Neural cell (in vitro differentiated cells): ENCODE data around the gene PRKCQ. TPM values are rescaled to one million over a fixed set of nuclear protein-coding genes. Genes with fewer than 3 reads are reported as not detected.

Experiments
- H2AFZ ChIP-seq: fragments of 200-600, 300-800 bp; sonication (generic), shearing (Covaris generic); 2 replicates; pipeline ENCODE4 v1.6.0; 2014; ENCODE audit warnings: low read depth, mild to moderate bottlenecking, antibody characterized with exemption, low read length, moderate library complexity
- H3F3A ChIP-seq: fragments of 200-600 bp; shearing (Covaris generic); 2 replicates; pipeline ENCODE4 v1.6.1; 2016; ENCODE audit warnings: mild to moderate bottlenecking, moderate library complexity, mixed read lengths, antibody characterized with exemption, low read length; ENCODE audit not compliant: insufficient read depth, poor library complexity, severe bottlenecking
- H3K27ac ChIP-seq: fragments of 200-600, 300-800 bp; sonication (generic), shearing (Covaris generic); 2 replicates; pipeline ENCODE4 v1.5.1; 2014; ENCODE audit warnings: mild to moderate bottlenecking, low read length, moderate library complexity
- H3K27me3 ChIP-seq: fragments of 300-800, 200-600 bp; sonication (generic), shearing (Covaris generic); 2 replicates; pipeline ENCODE4 v1.6.0; 2014; ENCODE audit warnings: mild to moderate bottlenecking, low read depth, low read length, moderate library complexity; ENCODE audit not compliant: insufficient read depth
- H3K36me3 ChIP-seq: fragments of 300-800, 200-600 bp; sonication (generic), shearing (Covaris generic); 2 replicates; pipeline ENCODE4 v1.5.1; 2014; ENCODE audit warnings: mild to moderate bottlenecking, antibody characterized with exemption, low read length, moderate library complexity; ENCODE audit not compliant: insufficient read depth
- H3K4me2 ChIP-seq: fragments of 300-800, 200-600 bp; sonication (generic), shearing (Covaris generic); 2 replicates; pipeline ENCODE4 v1.6.0; 2014; ENCODE audit warnings: mild to moderate bottlenecking, low read length
- H3K4me3 ChIP-seq: fragments of 300-800, 200-600 bp; sonication (generic), shearing (Covaris generic); 2 replicates; pipeline ENCODE4 v1.5.1; 2014; ENCODE audit warnings: mild to moderate bottlenecking, low read length, moderate library complexity
- H3K79me2 ChIP-seq: fragments of 200-600 bp; shearing (Covaris generic); replicated peaks from 2 replicates; pipeline ENCODE4 v1.6.0; 2014; ENCODE audit warnings: mild to moderate bottlenecking, low read length, moderate library complexity; ENCODE audit not compliant: insufficient read depth
- H3K9ac ChIP-seq: fragments of 300-800, 200-600 bp; sonication (generic), shearing (Covaris generic); 2 replicates; pipeline ENCODE4 v1.6.1; 2016; ENCODE audit warnings: mild to moderate bottlenecking, low read length, mixed read lengths
- H3K9me2 ChIP-seq: fragments of 200-600 bp; shearing (Covaris generic); 2 replicates; pipeline ENCODE4 v1.6.1; 2016; ENCODE audit warnings: mild to moderate bottlenecking, low read length, mixed read lengths; ENCODE audit not compliant: insufficient read depth
- H3K9me3 ChIP-seq: fragments of 200-600, 300-800 bp; sonication (generic), shearing (Covaris generic); 2 replicates; pipeline ENCODE4 v1.6.1; 2016; ENCODE audit warnings: mild to moderate bottlenecking, mixed run types, low read length, moderate library complexity, mixed read lengths
- H4K20me1 ChIP-seq: fragments of 200-600 bp; shearing (Covaris generic); 2 replicates; pipeline ENCODE4 v1.6.1; 2016; ENCODE audit warnings: mild to moderate bottlenecking, mixed run types; ENCODE audit not compliant: insufficient read depth
- CTCF ChIP-seq: fragments of 450-650 bp; IDR thresholded peaks from 2 replicates; pipeline ENCODE4 v1.5.1; 2014; ENCODE audit warnings: antibody characterized with exemption, mild to moderate bottlenecking, moderate library complexity; ENCODE audit not compliant: poor library complexity, severe bottlenecking
- EP300 ChIP-seq: fragments of 450-650 bp; conservative IDR thresholded peaks from 2 replicates; pipeline ENCODE4 v1.6.1; 2014; ENCODE audit warnings: antibody characterized with exemption, mild to moderate bottlenecking, moderate library complexity; ENCODE audit not compliant: poor library complexity, severe bottlenecking
- EZH2 ChIP-seq: fragments of 200-600, 300-800 bp; shearing (Covaris generic), sonication (generic); IDR thresholded peaks from 2 replicates; pipeline ENCODE4 v1.6.1; 2014; ENCODE audit warnings: antibody characterized with exemption, low read length, borderline replicate concordance, mild to moderate bottlenecking; ENCODE audit not compliant: insufficient read depth, poor library complexity, severe bottlenecking
- MXI1 ChIP-seq: fragments of 450-650 bp; conservative IDR thresholded peaks from 2 replicates; pipeline ENCODE4 v1.6.1; 2014; ENCODE audit warnings: antibody characterized with exemption, mild to moderate bottlenecking; ENCODE audit not compliant: poor library complexity, severe bottlenecking
- POLR2AphosphoS5 ChIP-seq: IDR thresholded peaks from 2 replicates; pipeline ENCODE4 v1.6.1; 2012
- RAD21 ChIP-seq: fragments of 450-650 bp; conservative IDR thresholded peaks from 2 replicates; pipeline ENCODE4 v1.6.1; 2014; ENCODE audit warnings: antibody characterized with exemption, mild to moderate bottlenecking, moderate library complexity
- SMC3 ChIP-seq: fragments of 450-650 bp; conservative IDR thresholded peaks from 2 replicates; pipeline ENCODE4 v1.6.1; 2014; ENCODE audit warnings: antibody characterized with exemption, mild to moderate bottlenecking, moderate library complexity; ENCODE audit not compliant: poor library complexity
- TAF1 ChIP-seq: IDR thresholded peaks from 2 replicates; pipeline ENCODE4 v1.6.1; 2012; ENCODE audit warnings: low read depth
- polyA plus RNA-seq: library from polyadenylated mRNA; depleted of rRNA; stranded (reverse); fragments of >200 nt; gene quantifications from 2 replicates; pipeline ENCODE4 v1.2.3, GENCODE V29; 2014
- TF ChIP-seq, protein P1 (sequence below): IDR thresholded peaks from 2 replicates; pipeline ENCODE4 v1.6.1; 2012; ENCODE audit warnings: borderline replicate concordance

PRKCQ gene
- polyA plus RNA-seq, 1 donor from 2014 or later, result 0.61 TPM

DNA sequence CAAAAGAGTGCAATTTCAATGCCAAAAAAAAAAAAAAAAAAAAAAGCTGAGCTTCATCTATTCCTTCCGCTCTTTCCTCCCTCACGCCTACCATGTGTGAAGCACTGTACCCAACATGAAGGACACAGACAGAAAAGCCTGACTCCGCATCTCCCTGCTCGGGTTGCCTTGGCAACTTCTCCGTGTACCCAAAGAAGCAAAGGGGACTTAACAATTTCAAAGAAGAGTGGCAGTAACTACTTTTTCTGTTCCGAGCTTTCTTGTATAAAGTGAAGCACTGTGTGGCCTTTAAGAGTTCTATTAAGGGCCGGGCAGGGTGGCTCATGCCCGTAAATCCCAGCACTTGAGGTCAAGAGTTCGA lies 177.7 kb downstream of the PRKCQ start:
- no peaks in the 10 kb centered on the region for H3K36me3 ChIP-seq
- H3F3A ChIP-seq, result no peaks in the 10 kb centered on the region
- no peak overlapping the region for H3K4me2 ChIP-seq
- H3K9me2 ChIP-seq, result no peaks in the 10 kb centered on the region
- H3K27ac ChIP-seq, result no peak overlapping the region
- no peak overlapping the region for H2AFZ ChIP-seq
- H3K27me3 ChIP-seq, result no peaks in the 10 kb centered on the region
- no peaks in the 10 kb centered on the region for H4K20me1 ChIP-seq
- no peak overlapping the region for H3K9ac ChIP-seq
- no peaks in the 10 kb centered on the region for H3K9me3 ChIP-seq
- TF ChIP-seq MXI1 (no peak), TAF1 (no peak), CTCF (no peak), EP300 (no peak), SMC3 (no peak), RAD21 (no peak), POLR2AphosphoS5 (no peak), EZH2 (no peak)
- TF ChIP-seq, protein P1, sequence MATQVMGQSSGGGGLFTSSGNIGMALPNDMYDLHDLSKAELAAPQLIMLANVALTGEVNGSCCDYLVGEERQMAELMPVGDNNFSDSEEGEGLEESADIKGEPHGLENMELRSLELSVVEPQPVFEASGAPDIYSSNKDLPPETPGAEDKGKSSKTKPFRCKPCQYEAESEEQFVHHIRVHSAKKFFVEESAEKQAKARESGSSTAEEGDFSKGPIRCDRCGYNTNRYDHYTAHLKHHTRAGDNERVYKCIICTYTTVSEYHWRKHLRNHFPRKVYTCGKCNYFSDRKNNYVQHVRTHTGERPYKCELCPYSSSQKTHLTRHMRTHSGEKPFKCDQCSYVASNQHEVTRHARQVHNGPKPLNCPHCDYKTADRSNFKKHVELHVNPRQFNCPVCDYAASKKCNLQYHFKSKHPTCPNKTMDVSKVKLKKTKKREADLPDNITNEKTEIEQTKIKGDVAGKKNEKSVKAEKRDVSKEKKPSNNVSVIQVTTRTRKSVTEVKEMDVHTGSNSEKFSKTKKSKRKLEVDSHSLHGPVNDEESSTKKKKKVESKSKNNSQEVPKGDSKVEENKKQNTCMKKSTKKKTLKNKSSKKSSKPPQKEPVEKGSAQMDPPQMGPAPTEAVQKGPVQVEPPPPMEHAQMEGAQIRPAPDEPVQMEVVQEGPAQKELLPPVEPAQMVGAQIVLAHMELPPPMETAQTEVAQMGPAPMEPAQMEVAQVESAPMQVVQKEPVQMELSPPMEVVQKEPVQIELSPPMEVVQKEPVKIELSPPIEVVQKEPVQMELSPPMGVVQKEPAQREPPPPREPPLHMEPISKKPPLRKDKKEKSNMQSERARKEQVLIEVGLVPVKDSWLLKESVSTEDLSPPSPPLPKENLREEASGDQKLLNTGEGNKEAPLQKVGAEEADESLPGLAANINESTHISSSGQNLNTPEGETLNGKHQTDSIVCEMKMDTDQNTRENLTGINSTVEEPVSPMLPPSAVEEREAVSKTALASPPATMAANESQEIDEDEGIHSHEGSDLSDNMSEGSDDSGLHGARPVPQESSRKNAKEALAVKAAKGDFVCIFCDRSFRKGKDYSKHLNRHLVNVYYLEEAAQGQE, result no peak
- no peaks in the 10 kb centered on the region for H3K79me2 ChIP-seq
- H3K4me3 ChIP-seq, result no peak overlapping the region

GRCh38 chr10:6401558-6402348 lies 178.3 kb downstream of the PRKCQ start:
- no peak overlapping the region for H3K4me3 ChIP-seq
- no peaks in the 10 kb centered on the region for H3K9me2 ChIP-seq
- no peaks in the 10 kb centered on the region for H3K27me3 ChIP-seq
- no peaks in the 10 kb centered on the region for H3K79me2 ChIP-seq
- H4K20me1 ChIP-seq, result no peaks in the 10 kb centered on the region
- H3F3A ChIP-seq, result no peaks in the 10 kb centered on the region
- TF ChIP-seq MXI1 (no peak), EP300 (no peak), POLR2AphosphoS5 (no peak), CTCF (peak; percentile 96), EZH2 (no peak), SMC3 (peak; percentile 92), RAD21 (peak; percentile 97), TAF1 (no peak)
- TF ChIP-seq, protein P1, result no peak
- no peaks in the 10 kb centered on the region for H3K9me3 ChIP-seq
- H3K36me3 ChIP-seq, result no peaks in the 10 kb centered on the region
- H3K9ac ChIP-seq, result no peak overlapping the region
- no peak overlapping the region for H2AFZ ChIP-seq
- H3K4me2 ChIP-seq, result no peak overlapping the region
- no peak overlapping the region for H3K27ac ChIP-seq
